Mucosa of descending colon (tissue), 3 donors: ENCODE data around the gene ADCY5. TPM values are rescaled to one million over a fixed set of nuclear protein-coding genes. Genes with fewer than 3 reads are reported as not detected.

ENCODE experiments used
- ATAC-seq: fragments of 200-7000 bp; cut with Tn5 transposase; one replicate; pipeline ENCODE4 v1.9.1; 2020; ENCODE audit warnings: mild to moderate bottlenecking, moderate library complexity
- DNase-seq, 3 donors: peaks; one replicate each; pipeline ENCODE4 v3.0.0-alpha.2; 2020
- H3K36me3 ChIP-seq: fragments of 200-600 bp; one replicate; pipeline ENCODE4 v1.8.0; 2021; ENCODE audit warnings: low read depth, mild to moderate bottlenecking
- H3K4me1 ChIP-seq: fragments of 200-600 bp; one replicate; pipeline ENCODE4 v1.8.0; 2021; ENCODE audit warnings: low read depth, mild to moderate bottlenecking
- H3K4me3 ChIP-seq: fragments of 200-600 bp; one replicate; pipeline ENCODE4 v1.8.0; 2021; ENCODE audit warnings: mild to moderate bottlenecking
- H3K9me3 ChIP-seq: fragments of 200-600 bp; one replicate; pipeline ENCODE4 v1.8.0; 2021; ENCODE audit warnings: mild to moderate bottlenecking
- CTCF ChIP-seq: fragments of 200-600 bp; IDR thresholded peaks from one replicate; pipeline ENCODE4 v1.8.0; 2022; ENCODE audit warnings: antibody characterized with exemption, mild to moderate bottlenecking
- intact Hi-C, 2 donors: fragments of 100-400 bp; cut with DNase I in 1 of 2; cut with micrococcal nuclease in 1 of 2; formaldehyde crosslinking; loops; one replicate each; pipeline versions ENCODE4 v1.11.0 to v1.11.1; 2022; cut with DNase I, micrococcal nuclease
- total RNA-seq, 3 donors: library from RNA; stranded (reverse); fragmentation: NEBNext Ultra II Directional in 2 of 3; extraction: Animal tissue kit (Norgen Biotek cat#: 25700) in 2 of 3; gene quantifications; one replicate each; pipeline versions ENCODE4 v1.2.1 to v1.2.4, GENCODE V29; 2021 to 2023
- donor health status: DM: no; HTN: no; CAD: no; lungs with moderate emphysema.
- donor health status: DM: no; HTN: no; CAD: no.
- donor health status: DM: no; HTN: yes; CAD: no.

ADCY5 gene
- total RNA-seq, 3 donors from 2014 or later: 7.8 to 72.6 (median 12.6) TPM

GRCh38 chr3:123480428-123480827 is 31.5 kb upstream of the ADCY5 start:
- Histone ChIP-seq H3K36me3 (no peaks in the 10 kb centered on the region), H3K9me3 (no peaks in the 10 kb centered on the region), H3K4me3 (no peak overlapping the region), H3K4me1 (no peaks in the 10 kb centered on the region)
- intact Hi-C loops: no loop called here
- DNase-seq: no peak
- TF ChIP-seq CTCF: no peak
- ATAC-seq: no peak

- Histone ChIP-seq H3K4me1 (no peaks in the 10 kb centered on the region), H3K4me3 (no peak overlapping the region), H3K9me3 (no peaks in the 10 kb centered on the region), H3K36me3 (no peaks in the 10 kb centered on the region)
- ATAC-seq (no peak), DNase-seq (no peak)
- TF ChIP-seq CTCF: no peak
- intact Hi-C loops: no loop called here
Measured at GRCh38 chr3:123479891-123480290, 31.0 kb upstream of the ADCY5 start.

- no peak for DNase-seq
- no peak for ATAC-seq
- Histone ChIP-seq H3K4me1 (no peaks in the 10 kb centered on the region), H3K4me3 (no peak overlapping the region), H3K36me3 (no peaks in the 10 kb centered on the region), H3K9me3 (no peaks in the 10 kb centered on the region)
- intact Hi-C loops: no loop called here
- no peak for TF ChIP-seq CTCF
Measured at GRCh38 chr3:123478314-123478713, 29.4 kb upstream of the ADCY5 start.

- ATAC-seq (no peak), DNase-seq (no peak)
- no peak for TF ChIP-seq CTCF
- no peaks in the 10 kb centered on the region for H3K4me1 ChIP-seq
- H3K4me3 ChIP-seq: no peak overlapping the region
- no peaks in the 10 kb centered on the region for H3K36me3 ChIP-seq
- intact Hi-C loops: no loop called here
- no peaks in the 10 kb centered on the region for H3K9me3 ChIP-seq
Measured at GRCh38 chr3:123476967-123477750, 28.3 kb upstream of the ADCY5 start.

- Histone ChIP-seq H3K9me3 (no peaks in the 10 kb centered on the region), H3K36me3 (no peaks in the 10 kb centered on the region), H3K4me1 (no peaks in the 10 kb centered on the region), H3K4me3 (no peak overlapping the region)
- TF ChIP-seq CTCF: no peak
- intact Hi-C loops: no loop called here
- DNase-seq: no peak
- ATAC-seq: no peak
Measured at GRCh38 chr3:123475786-123476185, 26.9 kb upstream of the ADCY5 start.
